ENCODE data around the gene ZNF627. TPM values are rescaled to one million over a fixed set of nuclear protein-coding genes. Genes with fewer than 3 reads are reported as not detected.
A peak's percentile ranks its signal among the peaks of the same experiment; 100 is the strongest.

ZNF627 gene
- total and polyA plus RNA-seq, 2 donors (not counting 1 experiment from before 2014, with no cell fraction given) = 10.8 to 26.3 TPM

- no peak overlapping the region for H3K27ac ChIP-seq (ENCODE audit: insufficient read depth, low read length)
Measured at GRCh38 chr19:11657307-11657706, 60.0 kb downstream of the ZNF627 start.

DNA sequence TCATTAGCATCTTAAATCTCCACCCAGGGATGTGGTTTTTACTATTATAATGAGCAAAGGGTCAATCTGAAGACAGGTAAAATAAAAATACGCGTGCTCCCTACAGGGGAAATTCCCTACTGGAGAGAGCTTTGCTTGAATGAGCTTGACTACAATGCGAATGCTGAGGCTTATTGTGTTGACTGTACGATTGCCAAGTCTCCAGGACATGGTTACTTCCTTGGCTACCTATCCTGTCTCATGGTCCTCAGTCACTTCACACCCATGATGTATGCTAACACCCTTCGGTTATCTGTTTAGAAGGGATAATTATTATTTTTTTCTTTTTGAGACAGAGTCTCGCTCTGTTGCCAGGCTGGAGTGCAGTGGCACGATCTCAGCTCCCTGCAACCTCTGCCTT, 61.7 kb downstream of the ZNF627 start:
- Histone ChIP-seq H3K79me2 (ENCODE audit: control insufficient read depth, insufficient read depth, low read length) (no peaks in the 10 kb centered on the region), H3K4me1 (ENCODE audit: control insufficient read depth, extremely low read depth, insufficient read depth, low read length) (no peaks in the 10 kb centered on the region), H4K20me1 (ENCODE audit: control insufficient read depth, extremely low read depth, insufficient read depth, low read length) (no peaks in the 10 kb centered on the region), H2AFZ (ENCODE audit: low read length) (no peak overlapping the region), H3K27me3 (ENCODE audit: control insufficient read depth, insufficient read depth, low read length) (no peaks in the 10 kb centered on the region), H3K4me3 (replicated peaks in 1 of 4; ENCODE audit: control extremely low read depth in 1 of 4, insufficient read depth in 1 of 4, low read depth in 3 of 4, low read length in 4 of 4) (no peak overlapping the region), H3K36me3 (ENCODE audit: control insufficient read depth, insufficient read depth, low read length) (no peaks in the 10 kb centered on the region), H3K9me3 (ENCODE audit: control insufficient read depth, insufficient read depth, low read depth, low read length) (no peaks in the 10 kb centered on the region), H3K4me2 (ENCODE audit: extremely low read depth, insufficient read depth, low read length) (no peak overlapping the region), H3K9ac (ENCODE audit: insufficient read depth, low read length) (no peak overlapping the region), H3K27ac (ENCODE audit: insufficient read depth, low read length) (no peak overlapping the region)
- TF ChIP-seq EZH2 (IDR thresholded peaks at IDR 0.05; ENCODE audit: low read length, missing control alignments) = no peak
- TF ChIP-seq, protein P1, sequence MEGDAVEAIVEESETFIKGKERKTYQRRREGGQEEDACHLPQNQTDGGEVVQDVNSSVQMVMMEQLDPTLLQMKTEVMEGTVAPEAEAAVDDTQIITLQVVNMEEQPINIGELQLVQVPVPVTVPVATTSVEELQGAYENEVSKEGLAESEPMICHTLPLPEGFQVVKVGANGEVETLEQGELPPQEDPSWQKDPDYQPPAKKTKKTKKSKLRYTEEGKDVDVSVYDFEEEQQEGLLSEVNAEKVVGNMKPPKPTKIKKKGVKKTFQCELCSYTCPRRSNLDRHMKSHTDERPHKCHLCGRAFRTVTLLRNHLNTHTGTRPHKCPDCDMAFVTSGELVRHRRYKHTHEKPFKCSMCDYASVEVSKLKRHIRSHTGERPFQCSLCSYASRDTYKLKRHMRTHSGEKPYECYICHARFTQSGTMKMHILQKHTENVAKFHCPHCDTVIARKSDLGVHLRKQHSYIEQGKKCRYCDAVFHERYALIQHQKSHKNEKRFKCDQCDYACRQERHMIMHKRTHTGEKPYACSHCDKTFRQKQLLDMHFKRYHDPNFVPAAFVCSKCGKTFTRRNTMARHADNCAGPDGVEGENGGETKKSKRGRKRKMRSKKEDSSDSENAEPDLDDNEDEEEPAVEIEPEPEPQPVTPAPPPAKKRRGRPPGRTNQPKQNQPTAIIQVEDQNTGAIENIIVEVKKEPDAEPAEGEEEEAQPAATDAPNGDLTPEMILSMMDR (conservative IDR thresholded peaks at IDR 0.05 in 1 of 2, IDR thresholded peaks at IDR 0.05 in 1 of 2; ENCODE audit: low read depth in 1 of 2, low read length in 2 of 2) = no peak
- no peak for DNase-seq (ENCODE audit: low read depth in 2 of 2)

More at GRCh38 chr19:11657307-11657706, 60.0 kb downstream of the ZNF627 start:
- no peak for DNase-seq (ENCODE audit: low read depth in 2 of 2)
- no peaks in the 10 kb centered on the region for H3K27me3 ChIP-seq (ENCODE audit: control insufficient read depth, insufficient read depth, low read length)
- H4K20me1 ChIP-seq (ENCODE audit: control insufficient read depth, extremely low read depth, insufficient read depth, low read length) = no peaks in the 10 kb centered on the region
- no peaks in the 10 kb centered on the region for H3K4me1 ChIP-seq (ENCODE audit: control insufficient read depth, extremely low read depth, insufficient read depth, low read length)
- no peak overlapping the region for H3K4me3 ChIP-seq (replicated peaks in 1 of 4; ENCODE audit: control extremely low read depth in 1 of 4, insufficient read depth in 1 of 4, low read depth in 3 of 4, low read length in 4 of 4)
- TF ChIP-seq, protein P1 (conservative IDR thresholded peaks at IDR 0.05 in 1 of 2, IDR thresholded peaks at IDR 0.05 in 1 of 2; ENCODE audit: low read depth in 1 of 2, low read length in 2 of 2) = no peak
- no peak for TF ChIP-seq EZH2 (IDR thresholded peaks at IDR 0.05; ENCODE audit: low read length, missing control alignments)
- H3K4me2 ChIP-seq (ENCODE audit: extremely low read depth, insufficient read depth, low read length) = no peak overlapping the region
- no peaks in the 10 kb centered on the region for H3K36me3 ChIP-seq (ENCODE audit: control insufficient read depth, insufficient read depth, low read length)
- no peak overlapping the region for H3K9ac ChIP-seq (ENCODE audit: insufficient read depth, low read length)
- H3K9me3 ChIP-seq (ENCODE audit: control insufficient read depth, insufficient read depth, low read depth, low read length) = no peaks in the 10 kb centered on the region
- H2AFZ ChIP-seq (ENCODE audit: low read length) = no peak overlapping the region
- no peaks in the 10 kb centered on the region for H3K79me2 ChIP-seq (ENCODE audit: control insufficient read depth, insufficient read depth, low read length)

DNA sequence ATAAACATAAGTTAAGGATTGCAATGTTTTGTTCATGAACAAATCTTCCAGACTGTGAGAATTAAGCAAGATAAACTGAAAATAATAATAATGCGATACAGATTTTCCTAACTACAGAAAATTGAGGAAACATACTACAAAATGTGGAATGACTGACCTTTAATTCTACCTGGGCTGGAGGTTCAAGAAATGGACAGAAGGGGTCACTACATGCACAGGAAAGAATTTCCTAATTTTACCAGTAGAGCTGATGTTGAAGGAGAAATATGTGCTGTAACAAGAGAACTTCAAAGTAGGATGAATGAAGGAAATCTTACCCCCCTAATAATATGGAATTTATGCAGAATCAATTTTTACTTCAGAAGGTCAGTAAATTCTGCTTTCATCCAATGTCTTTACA, 62.3 kb downstream of the ZNF627 start:
- Histone ChIP-seq H3K9me3 (ENCODE audit: control insufficient read depth, insufficient read depth, low read depth, low read length) (no peaks in the 10 kb centered on the region), H2AFZ (ENCODE audit: low read length) (no peak overlapping the region), H3K27me3 (ENCODE audit: control insufficient read depth, insufficient read depth, low read length) (no peaks in the 10 kb centered on the region), H3K4me2 (ENCODE audit: extremely low read depth, insufficient read depth, low read length) (no peak overlapping the region), H4K20me1 (ENCODE audit: control insufficient read depth, extremely low read depth, insufficient read depth, low read length) (no peaks in the 10 kb centered on the region), H3K4me3 (replicated peaks in 1 of 4; ENCODE audit: control extremely low read depth in 1 of 4, insufficient read depth in 1 of 4, low read depth in 3 of 4, low read length in 4 of 4) (no peak overlapping the region), H3K36me3 (ENCODE audit: control insufficient read depth, insufficient read depth, low read length) (no peaks in the 10 kb centered on the region), H3K9ac (ENCODE audit: insufficient read depth, low read length) (no peak overlapping the region), H3K4me1 (ENCODE audit: control insufficient read depth, extremely low read depth, insufficient read depth, low read length) (no peaks in the 10 kb centered on the region), H3K27ac (ENCODE audit: insufficient read depth, low read length) (no peak overlapping the region), H3K79me2 (ENCODE audit: control insufficient read depth, insufficient read depth, low read length) (no peaks in the 10 kb centered on the region)
- TF ChIP-seq, protein P1 (conservative IDR thresholded peaks at IDR 0.05 in 1 of 2, IDR thresholded peaks at IDR 0.05 in 1 of 2; ENCODE audit: low read depth in 1 of 2, low read length in 2 of 2) = peak in 1 of 2 donors; percentile 16
- no peak for TF ChIP-seq EZH2 (IDR thresholded peaks at IDR 0.05; ENCODE audit: low read length, missing control alignments)
- no peak for DNase-seq (ENCODE audit: low read depth in 2 of 2)
